ENCODE data around the gene RYR2. TPM values are rescaled to one million over a fixed set of nuclear protein-coding genes. Genes with fewer than 3 reads are reported as not detected.

RYR2 gene
- total and polyA plus RNA-seq, 2 donors (not counting 1 experiment from before 2014, with no cell fraction given), result not detected

DNA sequence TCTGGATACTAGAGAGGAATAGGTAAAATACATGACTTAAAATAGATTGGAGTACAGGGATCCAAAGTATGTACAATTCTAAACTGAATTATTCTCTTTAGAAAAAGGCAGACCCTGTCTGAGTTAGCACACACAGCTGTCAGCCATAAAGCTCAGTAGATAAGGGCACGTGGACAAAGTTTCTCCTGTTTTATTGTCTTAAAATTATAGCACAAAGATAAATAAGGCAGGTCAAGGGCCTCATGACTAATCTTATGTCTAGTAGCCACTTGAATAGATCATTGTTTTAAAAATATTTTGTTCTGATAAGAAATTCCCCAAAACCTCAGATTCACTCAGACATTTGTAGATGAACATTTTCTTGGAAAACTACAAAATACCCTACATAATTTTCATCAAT is 643.6 kb downstream of the RYR2 start:
- Histone ChIP-seq H3K4me1 (ENCODE audit: control insufficient read depth in 2 of 2, insufficient read depth in 2 of 2, low read length in 2 of 2) (no peaks in the 10 kb centered on the region), H3K79me2 (ENCODE audit: control insufficient read depth, insufficient read depth, low read length) (no peaks in the 10 kb centered on the region), H3K9me3 (ENCODE audit: control extremely low read depth in 1 of 3, control insufficient read depth in 2 of 3, insufficient read depth in 1 of 3, low read length in 2 of 3) (no peaks in the 10 kb centered on the region), H3K36me3 (replicated peaks in 1 of 2; ENCODE audit: control extremely low read depth in 1 of 2, control insufficient read depth in 1 of 2, extremely low read depth in 1 of 2, insufficient read depth in 2 of 2, low read length in 1 of 2) (no peaks in the 10 kb centered on the region), H3K4me3 (ENCODE audit: control extremely low read depth in 1 of 5, extremely low read depth in 1 of 5, insufficient read depth in 1 of 5, low read depth in 2 of 5, low read length in 4 of 5) (no peak overlapping the region), H2AFZ (ENCODE audit: insufficient read depth, low read depth, low read length, poor library complexity, severe bottlenecking) (no peak overlapping the region), H3K27ac (ENCODE audit: low read length in 2 of 2) (no peak overlapping the region), H4K20me1 (ENCODE audit: control insufficient read depth, insufficient read depth, low read length, poor library complexity, severe bottlenecking) (no peaks in the 10 kb centered on the region), H3K27me3 (replicated peaks in 1 of 4; ENCODE audit: control extremely low read depth in 1 of 4, control insufficient read depth in 3 of 4, insufficient read depth in 4 of 4, low read length in 3 of 4) (no peaks in the 10 kb centered on the region), H3K9ac (ENCODE audit: low read length) (no peak overlapping the region), H3K4me2 (replicated peaks; ENCODE audit: low read depth, low read length, poor library complexity, severe bottlenecking) (no peak overlapping the region)
- Mint-ChIP-seq H3K4me3 (no peak overlapping the region), H3K4me1 (no peaks in the 10 kb centered on the region), H3K27me3 (no peaks in the 10 kb centered on the region), H3K9me3 (ENCODE audit: insufficient read depth) (peaks cover 2% of the 10 kb centered on the region), H3K27ac (no peak overlapping the region)
- CTCF ChIA-PET, result no interaction called here
- ATAC-seq (ENCODE audit: low read depth) (no peak), DNase-seq (no peak)
- no CpG with 5 or more reads among the region's 1 CpG for WGBS (ENCODE audit: insufficient coverage)
- intact Hi-C loops (cut with micrococcal nuclease), result no loop called here
- TF ChIP-seq, protein P1, sequence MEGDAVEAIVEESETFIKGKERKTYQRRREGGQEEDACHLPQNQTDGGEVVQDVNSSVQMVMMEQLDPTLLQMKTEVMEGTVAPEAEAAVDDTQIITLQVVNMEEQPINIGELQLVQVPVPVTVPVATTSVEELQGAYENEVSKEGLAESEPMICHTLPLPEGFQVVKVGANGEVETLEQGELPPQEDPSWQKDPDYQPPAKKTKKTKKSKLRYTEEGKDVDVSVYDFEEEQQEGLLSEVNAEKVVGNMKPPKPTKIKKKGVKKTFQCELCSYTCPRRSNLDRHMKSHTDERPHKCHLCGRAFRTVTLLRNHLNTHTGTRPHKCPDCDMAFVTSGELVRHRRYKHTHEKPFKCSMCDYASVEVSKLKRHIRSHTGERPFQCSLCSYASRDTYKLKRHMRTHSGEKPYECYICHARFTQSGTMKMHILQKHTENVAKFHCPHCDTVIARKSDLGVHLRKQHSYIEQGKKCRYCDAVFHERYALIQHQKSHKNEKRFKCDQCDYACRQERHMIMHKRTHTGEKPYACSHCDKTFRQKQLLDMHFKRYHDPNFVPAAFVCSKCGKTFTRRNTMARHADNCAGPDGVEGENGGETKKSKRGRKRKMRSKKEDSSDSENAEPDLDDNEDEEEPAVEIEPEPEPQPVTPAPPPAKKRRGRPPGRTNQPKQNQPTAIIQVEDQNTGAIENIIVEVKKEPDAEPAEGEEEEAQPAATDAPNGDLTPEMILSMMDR (IDR thresholded peaks at IDR 0.05), result no peak
- no peak for TF ChIP-seq EZH2 (IDR thresholded peaks at IDR 0.05; ENCODE audit: borderline replicate concordance, insufficient read depth, low read depth, low read length, poor library complexity, severe bottlenecking)
- POLR2A ChIA-PET, result no interaction called here

DNA sequence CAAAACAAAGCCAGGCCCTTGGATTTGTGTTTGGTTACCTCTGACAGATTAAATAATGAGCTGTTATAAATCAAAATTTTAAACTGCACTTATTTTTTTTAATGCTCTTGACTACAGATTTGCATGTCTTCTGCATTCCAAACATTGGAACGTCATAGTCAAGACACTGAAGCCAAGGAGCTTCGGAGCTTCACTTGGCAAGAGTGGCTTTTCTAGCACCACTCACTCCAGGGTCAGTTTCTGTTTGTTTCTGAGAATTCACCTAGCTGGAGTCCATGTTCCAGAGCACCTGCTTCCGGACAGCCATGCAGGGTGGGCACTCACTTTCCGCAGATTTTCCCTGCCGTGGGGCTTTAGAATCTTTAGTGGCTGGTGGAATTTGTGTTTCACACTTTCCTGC is 645.8 kb downstream of the RYR2 start:
- Histone ChIP-seq H3K4me3 (ENCODE audit: control extremely low read depth in 1 of 5, extremely low read depth in 1 of 5, insufficient read depth in 1 of 5, low read depth in 2 of 5, low read length in 4 of 5) (no peak overlapping the region), H4K20me1 (ENCODE audit: control insufficient read depth, insufficient read depth, low read length, poor library complexity, severe bottlenecking) (no peaks in the 10 kb centered on the region), H3K4me1 (ENCODE audit: control insufficient read depth in 2 of 2, insufficient read depth in 2 of 2, low read length in 2 of 2) (no peaks in the 10 kb centered on the region), H3K27ac (ENCODE audit: low read length in 2 of 2) (no peak overlapping the region), H3K79me2 (ENCODE audit: control insufficient read depth, insufficient read depth, low read length) (no peaks in the 10 kb centered on the region), H2AFZ (ENCODE audit: insufficient read depth, low read depth, low read length, poor library complexity, severe bottlenecking) (no peak overlapping the region), H3K9me3 (ENCODE audit: control extremely low read depth in 1 of 3, control insufficient read depth in 2 of 3, insufficient read depth in 1 of 3, low read length in 2 of 3) (no peaks in the 10 kb centered on the region), H3K36me3 (replicated peaks in 1 of 2; ENCODE audit: control extremely low read depth in 1 of 2, control insufficient read depth in 1 of 2, extremely low read depth in 1 of 2, insufficient read depth in 2 of 2, low read length in 1 of 2) (no peaks in the 10 kb centered on the region), H3K4me2 (replicated peaks; ENCODE audit: low read depth, low read length, poor library complexity, severe bottlenecking) (no peak overlapping the region), H3K27me3 (replicated peaks in 1 of 4; ENCODE audit: control extremely low read depth in 1 of 4, control insufficient read depth in 3 of 4, insufficient read depth in 4 of 4, low read length in 3 of 4) (no peaks in the 10 kb centered on the region), H3K9ac (ENCODE audit: low read length) (no peak overlapping the region)
- ChIA-PET POLR2A (no interaction called here), CTCF (no interaction called here)
- H3K4me3 Mint-ChIP-seq, result no peak overlapping the region
- H3K9me3 Mint-ChIP-seq (ENCODE audit: insufficient read depth), result peaks cover 2% of the 10 kb centered on the region
- 81% methylated on average over 3 of the region's 5 CpGs for WGBS (ENCODE audit: insufficient coverage)
- H3K27me3 Mint-ChIP-seq, result no peaks in the 10 kb centered on the region
- ATAC-seq (ENCODE audit: low read depth), result no peak
- intact Hi-C loops (cut with micrococcal nuclease), result no loop called here
- H3K27ac Mint-ChIP-seq, result no peak overlapping the region
- TF ChIP-seq EZH2 (IDR thresholded peaks at IDR 0.05; ENCODE audit: borderline replicate concordance, insufficient read depth, low read depth, low read length, poor library complexity, severe bottlenecking), result no peak
- DNase-seq, result no peak
- H3K4me1 Mint-ChIP-seq, result no peaks in the 10 kb centered on the region
